Stimulated activated CD4-positive, alpha-beta T cell treated with anti-CD3 and anti-CD28 coated beads, Interleukin-15, amount 100 ng/mL, for 24 hours (primary cell): ENCODE results near the gene FILIP1.

Source experiments
- DNase-seq: peaks from one replicate; pipeline ENCODE4 v3.0.0-alpha.2; 2020

FILIP1 gene

DNA sequence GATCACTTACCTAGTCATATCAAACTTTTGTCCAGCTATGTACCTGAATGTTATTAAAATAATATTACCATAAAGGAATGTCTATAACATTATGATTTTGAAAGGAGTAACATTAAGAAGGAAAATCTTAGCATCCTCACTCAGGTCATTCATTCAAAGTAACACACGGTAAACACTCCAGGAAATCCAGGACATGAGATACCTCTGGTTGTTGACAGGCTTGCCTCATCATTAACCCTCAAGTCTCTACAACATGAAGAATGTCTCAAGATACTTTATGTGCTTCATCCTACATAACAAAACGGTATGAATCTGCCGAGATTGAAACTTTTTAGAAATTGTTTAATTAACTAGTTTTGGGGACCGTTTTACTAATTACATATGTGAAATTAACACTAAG, 690 bp upstream of the FILIP1 start:
- no peak for DNase-seq

DNA sequence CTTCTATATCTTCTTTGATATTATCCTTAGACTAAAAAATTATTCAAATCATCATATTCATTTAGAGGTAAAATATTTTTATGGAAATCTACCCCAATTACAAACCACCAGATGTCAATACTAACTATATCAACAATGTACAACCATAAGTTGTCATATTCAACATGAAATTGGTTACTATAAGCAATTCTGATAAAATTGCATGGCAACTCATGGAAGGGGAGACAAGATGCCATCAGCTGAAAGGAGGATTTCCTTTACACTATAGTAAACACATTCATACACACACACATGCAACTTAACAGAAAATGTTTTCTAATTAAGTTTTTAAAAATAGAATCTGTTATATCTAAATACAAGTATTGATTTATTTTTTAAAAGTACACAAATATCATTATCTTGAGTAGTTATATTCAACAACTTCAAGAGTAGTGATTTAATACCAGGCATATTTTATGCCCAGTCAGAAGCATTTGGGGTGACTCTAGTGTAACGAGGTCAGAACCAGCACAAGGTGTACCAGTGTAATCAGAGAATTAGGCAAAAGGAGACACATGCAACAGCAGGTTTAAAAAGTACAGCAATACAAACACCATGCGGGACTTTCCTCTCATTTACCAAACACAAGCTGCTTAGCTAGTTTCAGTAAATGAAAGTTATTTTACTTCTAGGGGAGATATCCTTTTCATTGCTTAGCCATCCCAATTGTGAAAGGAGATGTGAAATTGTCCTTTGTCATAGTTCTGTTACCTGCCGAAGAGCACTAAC, 1.0 kb downstream of the FILIP1 start:
- DNase-seq, result no peak

DNA sequence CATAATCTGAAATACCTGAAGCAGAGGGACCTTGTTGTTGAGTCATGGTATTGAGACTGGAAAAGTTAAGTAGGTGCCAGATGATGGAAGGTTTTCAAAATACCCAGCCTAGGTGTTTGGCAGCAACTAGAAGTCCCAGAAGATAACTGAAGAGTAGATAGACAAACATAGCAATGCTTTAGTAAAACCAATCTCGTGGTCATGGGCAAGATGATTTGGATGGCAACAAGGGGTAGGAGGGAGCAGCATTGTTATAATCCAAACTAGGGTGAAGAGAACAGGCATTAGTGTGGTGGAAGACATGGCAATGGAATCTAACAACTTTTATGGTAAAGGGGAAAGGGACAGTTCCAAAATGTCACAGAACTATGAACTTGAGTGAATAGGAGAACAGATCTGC, 2.3 kb downstream of the FILIP1 start:
- DNase-seq, result no peak

DNA sequence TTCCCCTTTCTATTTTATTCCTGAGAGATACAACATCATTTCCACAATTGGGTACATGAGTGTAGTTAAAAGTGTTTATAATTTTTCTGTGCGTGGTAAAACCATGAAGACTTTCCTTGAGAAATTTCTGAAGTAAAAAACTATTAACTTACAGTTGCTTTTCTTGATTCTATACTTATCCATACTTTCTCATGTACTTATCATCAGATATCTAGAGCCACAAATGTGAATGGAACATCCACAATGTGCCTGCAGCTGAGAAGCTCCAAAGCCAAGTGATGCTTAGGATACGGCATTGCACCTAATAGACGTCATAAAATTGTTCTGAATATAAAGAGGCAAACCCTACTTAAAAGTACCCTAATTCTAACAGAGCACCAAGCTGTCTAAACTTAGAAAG, 2.9 kb downstream of the FILIP1 start:
- DNase-seq, result no peak

DNA sequence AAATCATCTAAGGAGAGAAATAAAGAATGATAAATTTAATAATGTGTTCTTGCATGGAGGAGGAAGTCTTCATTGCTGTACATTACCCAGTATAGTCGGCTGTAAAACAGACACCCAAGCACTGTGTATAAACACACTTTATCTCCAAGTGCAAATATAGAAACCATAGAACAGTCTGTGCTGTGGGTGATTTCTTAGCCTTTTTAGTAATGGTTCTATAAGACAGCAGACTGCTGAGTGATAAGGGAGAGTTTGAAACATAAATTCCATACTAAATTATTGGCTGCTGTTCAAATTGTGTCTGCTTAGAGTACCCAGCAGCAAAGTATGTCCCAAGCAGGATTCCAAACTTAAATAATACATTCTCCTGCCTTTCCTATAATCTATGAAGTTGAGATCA, 4.6 kb downstream of the FILIP1 start:
- no peak for DNase-seq

DNA sequence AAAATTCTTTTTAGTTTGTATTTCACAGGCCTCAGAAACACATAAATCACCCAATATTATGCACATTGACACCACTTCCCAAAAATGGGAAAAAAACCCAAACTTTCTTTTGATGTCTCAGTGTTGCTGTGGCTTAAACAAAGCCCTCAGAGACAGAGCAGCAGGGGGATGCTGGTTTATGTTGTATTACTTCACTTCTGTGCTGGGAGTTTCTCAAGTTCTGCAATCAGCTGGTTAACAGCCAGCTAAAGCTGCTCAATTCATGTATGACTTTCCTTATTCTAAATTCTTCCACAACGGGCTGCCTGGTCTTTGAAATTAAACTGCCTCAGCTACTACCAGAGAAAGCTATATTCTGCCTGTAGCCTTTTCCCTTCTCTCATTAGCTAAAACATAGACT, 5.6 kb downstream of the FILIP1 start:
- DNase-seq, result no peak

DNA sequence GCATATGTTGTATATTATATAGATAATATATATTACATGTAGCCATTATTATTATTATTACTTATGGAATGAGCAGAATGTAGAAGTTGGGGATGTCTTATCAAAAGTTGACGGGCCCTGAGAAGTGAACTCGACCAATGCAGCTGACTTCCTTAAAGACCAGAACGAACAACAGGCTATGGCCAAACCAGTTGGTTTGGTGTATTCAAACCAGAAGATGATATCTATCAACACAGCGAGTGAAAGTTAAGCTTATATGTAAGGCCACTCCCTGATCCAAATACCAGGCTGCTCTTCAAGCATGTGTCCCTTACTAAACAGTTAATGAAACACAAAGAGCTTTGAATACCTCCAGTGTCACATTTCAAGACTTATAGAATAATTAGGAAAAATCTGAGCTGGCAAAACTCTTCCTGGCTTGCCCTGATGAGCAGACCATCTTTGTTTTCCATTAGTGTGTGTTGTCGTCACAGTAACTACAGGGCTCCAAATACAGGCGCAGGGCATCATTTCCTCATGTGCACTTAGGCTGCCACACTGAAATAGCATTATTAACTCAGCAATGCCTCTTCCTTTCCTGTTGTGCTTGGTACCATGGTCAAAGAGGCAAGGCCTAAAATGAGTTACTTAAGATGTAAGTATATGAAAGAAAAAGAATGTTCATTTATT, 6.6 kb downstream of the FILIP1 start:
- no peak for DNase-seq

DNA sequence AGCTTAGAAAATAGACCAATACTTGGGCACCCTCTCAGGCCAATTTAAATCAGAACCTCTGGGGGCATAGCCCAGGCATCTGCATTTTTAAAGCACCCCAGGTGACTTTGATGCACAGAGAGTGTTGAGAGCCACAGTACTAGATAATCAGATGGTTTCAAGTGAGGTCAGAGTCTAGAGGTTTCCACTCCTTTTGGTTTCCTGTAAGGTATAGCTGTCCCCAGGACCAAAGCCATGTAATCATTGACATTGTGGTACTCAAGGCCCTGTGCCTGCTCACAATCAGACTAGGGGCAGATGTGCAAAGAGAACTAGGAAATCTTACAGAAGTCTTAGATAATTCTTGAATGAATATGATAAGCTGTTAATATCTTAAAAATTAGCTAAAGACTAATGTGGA, 9.1 kb downstream of the FILIP1 start:
- no peak for DNase-seq

DNA sequence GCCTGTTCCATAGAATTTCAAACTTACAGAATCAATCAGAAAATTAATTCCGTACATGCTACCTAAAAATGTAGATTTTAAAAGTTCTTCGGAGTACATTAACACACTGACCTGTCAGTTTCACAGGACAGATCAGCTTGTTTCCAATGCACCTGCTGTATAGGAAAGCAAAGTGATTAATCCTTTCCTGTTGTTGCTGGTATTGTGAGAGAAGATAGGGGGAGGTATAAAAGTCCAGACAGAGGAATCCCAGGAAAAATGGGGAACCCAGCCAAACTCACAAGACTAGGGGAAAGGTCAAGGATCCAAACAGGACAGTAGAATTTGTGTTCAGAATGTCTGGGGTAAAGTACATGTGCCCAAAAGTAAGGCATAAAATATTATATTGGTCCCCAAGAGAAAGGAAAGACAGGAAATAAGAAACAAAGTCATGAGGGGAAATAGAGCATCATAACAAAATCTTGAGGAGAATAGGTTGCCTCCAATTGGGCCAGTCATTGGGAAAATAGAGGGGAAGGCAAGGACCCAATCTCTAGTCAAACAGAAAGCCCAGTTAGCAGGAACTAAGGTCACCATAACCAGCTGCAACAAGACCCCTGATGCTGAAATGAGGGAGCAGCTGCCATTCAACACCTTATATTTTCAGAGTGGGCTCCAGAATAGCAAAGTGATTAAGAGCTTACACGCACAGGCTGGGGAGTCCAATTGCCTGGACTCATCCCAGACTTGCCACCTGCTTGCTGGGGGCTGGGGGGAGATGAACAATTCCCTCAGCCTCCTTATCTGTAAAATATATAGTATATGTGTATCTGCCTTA, 10.3 kb downstream of the FILIP1 start:
- DNase-seq, result no peak

DNA sequence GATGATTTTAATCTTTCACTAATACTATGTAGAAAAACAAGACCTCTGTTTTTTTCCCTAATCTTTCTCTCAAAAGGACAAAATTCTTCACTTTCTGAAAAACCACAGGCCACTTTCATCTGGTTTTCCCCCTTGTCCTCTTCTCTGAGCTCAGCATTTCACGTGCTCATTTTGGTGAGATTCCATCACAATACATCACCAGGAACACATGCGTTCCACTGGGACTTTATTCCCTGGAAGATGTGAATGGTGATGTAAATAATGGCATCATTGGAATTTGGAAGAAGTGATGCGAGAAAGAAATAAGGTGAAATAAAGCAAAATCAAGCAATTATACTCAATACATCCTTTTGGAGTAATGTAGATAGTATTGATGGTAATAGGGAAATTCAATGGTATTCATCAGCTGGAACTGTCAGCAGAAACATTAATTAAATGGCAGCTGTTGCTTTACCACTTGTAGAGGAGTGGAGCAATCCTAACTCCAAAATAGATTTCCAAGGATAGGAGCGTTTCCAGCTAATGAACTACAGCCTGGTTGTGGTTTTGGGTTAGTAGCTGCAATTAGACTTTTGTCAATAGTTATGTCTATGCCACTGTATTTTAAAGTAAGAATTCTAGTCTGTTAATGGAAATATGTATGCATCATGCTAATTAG, 11.5 kb downstream of the FILIP1 start:
- no peak for DNase-seq

DNA sequence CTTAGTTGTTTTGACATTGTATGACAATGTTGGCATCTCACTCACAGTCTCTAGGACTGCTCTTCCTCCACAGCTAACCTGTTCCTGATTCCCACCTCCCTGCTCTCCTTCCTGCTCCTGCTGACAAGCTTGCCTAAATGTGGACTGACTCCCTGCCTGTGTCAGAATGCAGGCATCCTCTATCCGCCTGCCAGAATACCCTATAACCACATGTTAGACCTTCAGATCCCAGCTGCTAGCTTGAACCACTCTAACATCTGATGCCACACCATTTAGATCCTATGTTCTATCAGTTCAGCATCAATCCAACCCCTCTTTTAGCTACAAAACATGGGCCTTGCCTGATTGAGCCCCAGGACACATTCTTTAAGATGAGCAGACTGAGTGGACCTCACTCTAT, 12.2 kb downstream of the FILIP1 start:
- no peak for DNase-seq

DNA sequence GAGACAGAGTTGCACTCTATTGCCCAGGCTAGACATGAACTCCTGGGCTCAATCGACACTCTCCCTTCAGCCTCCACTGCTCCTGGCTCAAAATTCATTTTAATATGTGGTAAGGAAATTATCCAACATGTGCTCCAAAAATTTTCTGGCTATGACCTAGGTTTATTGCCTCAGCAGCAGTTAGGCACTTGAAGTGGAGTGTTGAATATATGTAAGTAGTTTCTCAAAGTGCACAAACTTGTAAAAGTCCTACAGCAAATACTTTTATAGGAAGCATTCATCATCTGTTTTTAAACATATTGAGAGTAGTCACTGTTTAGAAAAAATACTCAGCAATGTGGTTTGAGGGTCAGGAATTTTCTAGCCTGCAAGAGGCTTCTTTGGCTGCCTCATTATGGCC, 13.2 kb downstream of the FILIP1 start:
- no peak for DNase-seq

DNA sequence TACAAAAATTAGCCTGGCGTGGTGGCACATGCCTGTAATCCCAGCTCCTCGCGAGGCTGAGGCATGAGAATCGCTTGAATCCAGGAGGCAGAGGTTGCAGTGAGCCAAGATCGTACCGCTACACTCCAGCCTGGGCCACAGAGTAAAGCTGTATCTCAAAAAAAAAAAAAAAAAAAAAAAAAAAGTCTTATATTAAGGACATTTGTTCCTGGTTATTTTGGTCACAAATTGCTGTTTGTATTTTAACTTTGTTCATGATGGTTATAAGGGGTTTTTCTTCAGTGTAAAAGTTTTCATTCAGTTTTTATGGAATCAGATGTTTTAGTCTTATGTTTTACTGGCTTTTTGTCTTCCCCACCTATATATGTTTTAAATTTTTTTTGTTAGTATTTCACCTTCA, 13.9 kb downstream of the FILIP1 start:
- no peak for DNase-seq

DNA sequence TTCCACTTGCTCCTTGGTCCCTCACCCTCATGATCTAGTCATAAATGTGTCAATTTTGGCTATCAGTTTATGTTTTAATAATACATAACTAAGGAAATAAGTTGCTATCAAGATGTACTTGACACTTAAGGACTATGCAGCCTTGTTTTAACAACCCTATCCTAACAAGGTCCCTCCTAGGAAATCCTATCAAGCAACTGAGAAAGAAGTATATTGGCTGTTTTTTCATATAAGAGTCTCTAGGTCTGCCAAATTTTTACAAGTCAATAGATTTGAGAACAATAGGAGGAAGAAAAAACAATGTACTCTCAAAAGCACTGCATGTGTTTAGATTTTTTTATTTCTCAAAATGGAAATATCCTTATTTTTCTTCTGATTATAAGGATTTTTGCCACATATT, 14.7 kb downstream of the FILIP1 start:
- DNase-seq, result no peak

DNA sequence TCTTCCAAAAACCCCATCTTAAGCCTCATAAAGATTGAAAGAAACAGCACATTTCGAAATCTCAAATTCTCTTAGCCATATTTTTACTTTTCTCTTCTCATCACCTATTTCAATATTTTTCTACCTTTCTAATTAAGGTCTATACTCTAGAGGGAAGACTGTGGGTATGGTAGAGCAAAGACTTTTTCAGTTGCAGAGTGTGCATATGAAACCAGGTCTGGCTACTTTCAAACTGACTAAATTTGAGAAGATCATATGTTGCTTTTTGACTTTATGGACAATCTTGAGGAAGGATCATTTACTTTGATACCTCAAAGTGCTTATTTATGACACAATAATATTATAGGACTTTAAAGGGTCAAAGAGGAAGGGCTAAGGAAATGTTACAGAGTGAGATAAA, 20.7 kb downstream of the FILIP1 start:
- no peak for DNase-seq

DNA sequence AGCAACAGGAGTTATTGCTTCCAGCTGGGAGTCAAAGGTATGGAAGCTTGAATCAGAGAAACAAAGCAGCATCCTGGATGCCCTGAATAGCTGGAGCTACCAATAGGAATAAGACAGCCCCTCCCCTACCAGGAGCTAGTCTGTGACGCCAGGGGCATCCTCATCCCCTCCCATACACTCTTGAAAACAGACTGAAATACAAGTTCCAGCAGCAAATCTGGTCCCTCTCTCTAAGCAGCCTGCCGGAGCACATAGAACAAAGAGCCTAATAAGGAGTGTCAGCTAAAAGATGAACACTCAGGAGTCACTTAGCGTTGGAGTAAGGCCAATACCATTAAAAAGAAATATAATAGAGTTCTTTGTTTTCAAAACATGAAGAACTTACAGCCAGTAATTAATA, 25.6 kb downstream of the FILIP1 start:
- no peak for DNase-seq

DNA sequence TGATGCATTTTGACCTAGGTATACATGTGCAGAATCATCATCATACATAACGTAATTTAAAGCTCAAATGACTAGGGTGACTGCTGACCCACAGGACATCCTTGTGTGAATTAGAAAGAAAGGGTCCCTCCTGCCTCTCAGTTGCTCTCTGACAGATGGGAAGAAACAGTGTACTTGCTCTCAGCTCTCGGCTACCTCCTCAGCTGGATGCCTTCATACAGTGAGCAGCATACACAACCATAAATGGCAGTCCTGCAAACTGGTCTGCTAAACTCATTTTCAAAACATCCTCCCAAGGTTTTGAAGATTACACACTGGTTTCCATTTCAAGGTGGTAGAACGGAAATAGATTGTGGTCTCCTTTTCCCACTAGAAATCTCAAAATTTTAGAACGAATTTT, 26.3 kb downstream of the FILIP1 start:
- no peak for DNase-seq

DNA sequence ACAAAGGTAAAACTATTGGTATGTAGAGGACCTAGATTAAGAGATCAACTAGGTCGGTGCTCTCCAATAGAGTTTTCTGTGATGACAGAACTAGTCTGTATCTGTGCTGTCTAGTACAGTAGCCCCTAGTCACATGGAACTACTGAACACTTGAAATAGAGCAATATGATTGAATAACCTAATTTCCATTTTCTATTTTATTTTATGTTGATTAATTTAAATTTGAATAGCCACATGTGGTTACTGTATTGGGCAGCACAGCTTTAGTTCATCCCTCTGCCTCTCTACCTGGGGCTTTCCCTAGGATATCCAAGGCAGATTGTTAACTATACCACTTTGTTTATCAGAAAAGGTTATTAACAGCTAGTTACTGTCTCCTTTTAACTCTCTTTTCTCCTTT, 27.0 kb downstream of the FILIP1 start:
- DNase-seq, result no peak

DNA sequence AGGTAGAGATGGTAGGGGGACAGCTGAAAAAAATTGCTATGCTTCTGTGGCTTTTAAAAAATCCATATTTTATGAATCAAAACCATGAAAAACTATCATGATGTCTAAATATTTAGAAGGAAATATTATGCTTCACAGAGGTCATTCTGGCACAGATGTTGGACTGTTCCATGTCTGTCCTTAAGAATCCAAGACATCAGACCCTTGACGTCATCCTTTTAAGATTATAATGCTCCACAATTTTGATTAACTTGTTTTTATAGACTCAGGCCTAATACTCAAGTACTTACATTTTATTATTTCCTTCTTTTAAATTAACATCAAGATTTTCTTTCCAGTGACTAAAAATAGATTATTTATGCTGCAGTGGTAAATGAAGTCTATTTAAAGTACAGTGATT, 29.7 kb downstream of the FILIP1 start:
- DNase-seq, result no peak

DNA sequence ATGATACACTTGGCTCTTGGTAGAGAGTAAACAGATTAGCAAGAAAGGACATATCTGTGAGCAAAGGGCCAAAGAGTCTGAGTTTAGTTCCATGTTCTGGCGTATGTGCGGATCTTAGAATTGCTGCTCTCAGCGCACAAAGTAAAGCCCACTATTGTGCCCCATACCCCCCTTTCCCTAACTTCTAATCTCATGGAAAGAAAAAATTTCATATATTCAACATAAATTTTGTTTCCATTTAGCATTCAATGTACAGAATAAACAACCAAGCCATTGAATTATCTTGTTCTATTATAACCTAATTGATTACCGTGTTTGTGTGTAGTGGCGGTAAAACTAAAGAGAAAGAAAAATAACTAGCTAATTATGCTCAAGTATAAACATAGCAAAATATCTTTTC, 30.5 kb downstream of the FILIP1 start:
- no peak for DNase-seq

DNA sequence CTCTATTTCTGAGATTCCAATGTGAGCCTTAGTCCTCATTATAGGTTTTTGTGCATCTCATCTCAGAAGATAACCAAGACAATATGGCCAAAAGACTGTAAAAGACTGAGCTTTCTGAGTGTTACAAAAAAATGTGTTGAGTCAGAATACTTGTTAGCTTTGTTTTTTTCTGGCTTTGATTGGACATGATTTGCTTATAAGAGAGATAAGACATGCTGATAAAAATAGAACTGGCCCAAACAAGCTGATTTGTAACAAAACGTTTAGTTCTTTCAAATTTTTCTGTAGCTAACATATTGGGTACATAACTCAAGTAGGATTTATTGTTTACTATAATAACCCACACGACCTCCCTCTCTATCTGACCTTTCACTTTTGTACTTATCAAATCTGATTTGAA, 32.9 kb downstream of the FILIP1 start:
- no peak for DNase-seq

DNA sequence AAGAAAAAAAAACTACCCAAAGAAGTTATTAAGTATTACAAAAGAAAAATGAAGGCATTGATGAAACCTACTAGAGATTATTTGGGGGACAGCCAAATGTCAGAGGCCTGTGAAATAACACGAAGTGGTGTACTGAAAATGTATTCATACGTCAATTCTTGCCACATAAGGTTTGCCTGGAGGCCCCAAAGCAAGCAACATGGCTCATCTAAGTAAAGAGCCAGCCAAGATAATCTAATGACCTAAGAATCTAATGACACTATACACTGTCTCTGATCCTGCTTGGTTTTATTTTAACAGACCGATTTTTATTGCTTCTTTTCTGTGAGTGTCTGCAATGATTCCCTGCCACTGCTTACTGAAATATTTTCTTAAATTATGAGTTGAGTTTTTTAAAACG, 34.7 kb downstream of the FILIP1 start:
- DNase-seq, result no peak

DNA sequence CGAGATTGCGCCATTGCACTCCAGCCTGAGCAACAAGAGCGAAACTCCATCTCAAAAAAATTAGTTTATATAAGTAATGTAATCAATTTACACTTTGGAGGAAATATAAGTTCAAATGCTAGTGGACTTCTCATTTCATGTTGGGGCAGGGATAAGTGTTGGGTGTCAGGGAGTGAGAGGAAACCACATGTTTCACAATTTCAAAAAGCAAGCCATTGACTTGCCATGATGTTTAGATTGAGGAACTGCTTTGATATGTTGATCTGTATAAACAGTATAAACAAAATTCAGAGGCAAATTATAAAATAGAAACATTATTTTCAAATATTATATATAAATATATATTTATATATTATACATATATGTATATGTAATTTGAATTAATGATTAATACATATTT, 42.7 kb downstream of the FILIP1 start:
- DNase-seq, result no peak
